Sigmoid colon (tissue), 4 donors: ENCODE data around the gene TNS1.

Source experiments
- EP300 ChIP-seq, 4 donors: sonication (generic); formaldehyde crosslinking; IDR thresholded peaks; one replicate each; pipeline ENCODE4 v1.6.1; 2017; ENCODE audit warnings: antibody characterized with exemption in 4 of 4
- POLR2A ChIP-seq, 2 donors: fragments of 450-650 bp; IDR thresholded peaks; one replicate each; pipeline ENCODE4 v1.6.1; 2016; ENCODE audit warnings: antibody characterized with exemption in 2 of 2, mild to moderate bottlenecking in 2 of 2, moderate library complexity in 2 of 2
- POLR2AphosphoS5 ChIP-seq, 4 donors: sonication (generic); formaldehyde crosslinking; IDR thresholded peaks; one replicate each; pipeline ENCODE4 v1.6.1; 2017; ENCODE audit warnings: antibody characterized with exemption in 4 of 4
- TF ChIP-seq, protein P1 (sequence below), 4 experiments: fragments of 450-650 bp in 3 of 4; fragments of 200-600 bp in 1 of 4; IDR thresholded peaks; one replicate each; pipeline ENCODE4 v1.5.1; 2016 to 2019; ENCODE audit warnings: antibody characterized with exemption in 4 of 4, mild to moderate bottlenecking in 3 of 4, moderate library complexity in 2 of 4

DNA sequence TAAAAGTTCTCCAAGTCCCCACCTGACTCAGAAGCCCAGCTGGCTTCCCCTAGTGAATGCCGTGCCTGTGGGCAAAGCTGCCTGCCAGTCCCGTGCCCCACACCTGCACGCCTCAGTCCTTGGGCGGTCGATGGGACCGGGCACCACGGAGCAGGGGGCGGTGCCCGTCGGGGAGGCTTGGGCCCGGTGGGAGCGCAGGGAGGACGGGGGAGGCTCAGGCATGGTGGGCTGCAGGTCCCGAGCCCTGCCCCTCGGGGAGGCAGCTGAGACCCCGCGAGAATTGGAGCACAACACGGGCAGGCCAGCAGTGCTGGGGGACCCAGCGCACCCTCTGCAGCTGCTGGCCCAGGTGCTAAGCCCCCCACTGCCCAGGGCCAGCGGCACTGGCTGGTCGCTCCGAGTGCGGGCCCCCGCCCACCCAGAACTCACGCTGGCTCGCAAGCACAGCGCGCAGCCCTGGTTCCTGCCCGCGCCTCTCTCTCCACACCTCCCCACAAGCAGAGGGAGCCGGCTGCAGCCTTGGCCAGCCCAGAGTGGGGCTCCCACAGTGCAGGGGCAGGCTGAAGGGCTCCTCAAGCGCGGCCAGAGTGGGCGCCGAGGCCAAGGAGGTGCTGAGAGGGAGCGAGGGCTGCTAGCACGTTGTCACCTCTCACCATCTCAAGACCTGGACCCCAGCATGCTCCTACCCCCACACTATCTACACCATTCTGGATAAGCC is 215.5 kb downstream of the TNS1 start:
- TF ChIP-seq POLR2AphosphoS5 (IDR thresholded peaks at IDR 0.05) (no peak), EP300 (IDR thresholded peaks at IDR 0.05) (no peak), POLR2A (IDR thresholded peaks at IDR 0.05) (no peak)
- TF ChIP-seq, protein P1, sequence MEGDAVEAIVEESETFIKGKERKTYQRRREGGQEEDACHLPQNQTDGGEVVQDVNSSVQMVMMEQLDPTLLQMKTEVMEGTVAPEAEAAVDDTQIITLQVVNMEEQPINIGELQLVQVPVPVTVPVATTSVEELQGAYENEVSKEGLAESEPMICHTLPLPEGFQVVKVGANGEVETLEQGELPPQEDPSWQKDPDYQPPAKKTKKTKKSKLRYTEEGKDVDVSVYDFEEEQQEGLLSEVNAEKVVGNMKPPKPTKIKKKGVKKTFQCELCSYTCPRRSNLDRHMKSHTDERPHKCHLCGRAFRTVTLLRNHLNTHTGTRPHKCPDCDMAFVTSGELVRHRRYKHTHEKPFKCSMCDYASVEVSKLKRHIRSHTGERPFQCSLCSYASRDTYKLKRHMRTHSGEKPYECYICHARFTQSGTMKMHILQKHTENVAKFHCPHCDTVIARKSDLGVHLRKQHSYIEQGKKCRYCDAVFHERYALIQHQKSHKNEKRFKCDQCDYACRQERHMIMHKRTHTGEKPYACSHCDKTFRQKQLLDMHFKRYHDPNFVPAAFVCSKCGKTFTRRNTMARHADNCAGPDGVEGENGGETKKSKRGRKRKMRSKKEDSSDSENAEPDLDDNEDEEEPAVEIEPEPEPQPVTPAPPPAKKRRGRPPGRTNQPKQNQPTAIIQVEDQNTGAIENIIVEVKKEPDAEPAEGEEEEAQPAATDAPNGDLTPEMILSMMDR (IDR thresholded peaks at IDR 0.05), result no peak
